ENCODE results near the gene MICOS13.

Gene MICOS13

DNA sequence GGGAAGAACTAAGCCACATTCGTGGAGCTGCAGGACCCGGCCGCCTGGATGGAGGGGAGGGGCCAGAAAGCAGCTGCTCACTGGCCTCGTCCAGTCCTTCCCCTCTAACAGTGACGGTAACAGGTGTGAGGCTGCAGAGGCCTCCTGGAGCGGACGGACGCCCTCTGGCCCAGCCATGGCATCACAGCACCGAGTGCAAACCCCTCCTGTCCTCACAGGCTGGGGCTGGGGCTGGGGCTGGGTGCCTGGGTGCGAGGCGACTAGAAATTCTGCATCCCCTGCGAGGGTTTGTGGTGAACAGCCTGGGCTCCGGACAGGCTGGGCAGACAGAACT, 3.6 kb downstream of the MICOS13 start:
- peaks cover 13% of the 10 kb centered on the region for H3K4me1 ChIP-seq (ENCODE audit: control insufficient read depth, insufficient read depth, low read length, poor library complexity, severe bottlenecking)
- no peak for DNase-seq
- no peaks in the 10 kb centered on the region for H3K9me3 ChIP-seq (ENCODE audit: control insufficient read depth, low read length)
- H3K27me3 ChIP-seq (replicated peaks; ENCODE audit: control insufficient read depth, insufficient read depth, low read length, poor library complexity, severe bottlenecking): no peaks in the 10 kb centered on the region
- no peak overlapping the region for H3K27ac ChIP-seq (ENCODE audit: insufficient read depth, low read length, poor library complexity, severe bottlenecking)
- no peaks in the 10 kb centered on the region for H3K36me3 ChIP-seq (ENCODE audit: control insufficient read depth, insufficient read depth, low read length)
- no peak overlapping the region for H3K4me3 ChIP-seq (ENCODE audit: insufficient read depth, low read depth, low read length, poor library complexity, severe bottlenecking)

DNA sequence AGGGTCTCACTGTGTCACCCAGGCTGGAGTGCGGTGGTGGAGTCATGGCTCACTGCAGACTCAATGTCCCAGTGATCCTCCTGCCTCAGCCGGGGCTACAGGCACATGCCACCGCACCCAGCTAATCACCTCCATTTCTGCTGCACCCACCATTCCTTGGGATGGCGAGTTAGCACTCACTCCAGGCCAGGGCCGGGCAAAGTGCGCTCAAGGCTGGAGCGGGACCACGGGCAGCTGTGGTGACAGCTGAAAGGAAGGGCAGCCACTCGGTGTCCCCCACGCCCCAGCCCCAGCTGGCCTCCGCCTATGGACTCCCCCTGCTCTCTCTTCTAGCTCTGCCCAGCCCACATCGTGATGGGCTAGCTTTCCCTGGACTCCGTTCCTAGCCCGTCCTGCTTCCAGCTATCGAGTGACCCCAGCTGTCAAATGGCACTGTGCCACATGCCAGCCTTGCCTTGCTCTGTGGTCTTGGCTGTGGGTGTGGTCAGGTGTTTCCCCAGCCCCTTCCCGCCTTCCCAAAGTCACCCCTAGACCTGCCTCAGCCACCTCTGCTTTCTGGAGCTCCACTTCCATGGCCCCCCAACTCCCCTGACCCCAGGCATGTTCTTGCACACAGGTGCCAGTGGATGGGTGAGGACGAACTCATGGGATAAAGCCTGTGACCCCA, 4.1 kb downstream of the MICOS13 start:
- H3K27ac ChIP-seq (ENCODE audit: insufficient read depth, low read length, poor library complexity, severe bottlenecking): no peak overlapping the region
- no peaks in the 10 kb centered on the region for H3K36me3 ChIP-seq (ENCODE audit: control insufficient read depth, insufficient read depth, low read length)
- H3K27me3 ChIP-seq (replicated peaks; ENCODE audit: control insufficient read depth, insufficient read depth, low read length, poor library complexity, severe bottlenecking): no peaks in the 10 kb centered on the region
- H3K9me3 ChIP-seq (ENCODE audit: control insufficient read depth, low read length): no peaks in the 10 kb centered on the region
- DNase-seq: no peak
- H3K4me1 ChIP-seq (ENCODE audit: control insufficient read depth, insufficient read depth, low read length, poor library complexity, severe bottlenecking): peaks cover 11% of the 10 kb centered on the region
- no peak overlapping the region for H3K4me3 ChIP-seq (ENCODE audit: insufficient read depth, low read depth, low read length, poor library complexity, severe bottlenecking)

DNA sequence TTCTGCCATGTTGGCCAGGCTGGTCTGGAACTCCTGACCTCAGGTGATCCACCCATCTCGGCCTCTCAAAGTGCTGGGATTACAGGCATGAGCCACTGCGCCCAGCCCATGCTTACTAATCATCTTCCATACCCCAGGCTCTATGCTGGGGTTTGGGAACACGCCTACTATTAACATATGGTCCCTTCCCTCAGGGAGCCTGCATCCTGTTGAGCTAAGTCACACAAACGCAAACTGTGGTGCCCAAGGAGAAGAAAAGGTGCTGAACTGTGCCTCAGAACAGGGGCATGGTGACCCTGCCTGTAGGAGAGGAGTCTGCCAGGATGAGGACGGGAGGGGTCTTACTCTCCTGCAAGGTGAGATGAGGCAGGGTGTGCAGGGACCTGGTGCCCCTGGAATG, 5.6 kb downstream of the MICOS13 start:
- no peak for DNase-seq
- Histone ChIP-seq H3K9me3 (ENCODE audit: control insufficient read depth, low read length) (no peaks in the 10 kb centered on the region), H3K36me3 (ENCODE audit: control insufficient read depth, insufficient read depth, low read length) (peaks cover 4% of the 10 kb centered on the region), H3K27ac (ENCODE audit: insufficient read depth, low read length, poor library complexity, severe bottlenecking) (no peak overlapping the region), H3K4me3 (ENCODE audit: insufficient read depth, low read depth, low read length, poor library complexity, severe bottlenecking) (no peak overlapping the region), H3K27me3 (replicated peaks; ENCODE audit: control insufficient read depth, insufficient read depth, low read length, poor library complexity, severe bottlenecking) (no peaks in the 10 kb centered on the region), H3K4me1 (ENCODE audit: control insufficient read depth, insufficient read depth, low read length, poor library complexity, severe bottlenecking) (peaks cover 3% of the 10 kb centered on the region)

DNA sequence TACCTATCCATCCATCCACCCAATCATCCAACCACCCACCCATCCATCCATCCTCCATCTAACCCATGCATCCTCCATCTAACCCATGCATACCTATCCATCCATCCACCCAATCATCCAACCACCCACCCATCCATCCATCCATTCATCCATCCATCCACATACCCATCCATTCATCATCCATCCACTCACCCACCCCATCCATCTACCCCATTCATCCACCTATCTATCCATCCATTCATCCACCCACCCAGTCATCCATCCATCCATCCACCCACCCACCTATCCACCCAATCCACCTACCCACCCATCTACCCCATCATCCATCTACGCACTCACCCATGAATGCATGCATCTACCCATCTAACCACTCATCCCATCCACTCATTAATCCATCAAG, 6.6 kb downstream of the MICOS13 start:
- Histone ChIP-seq H3K9me3 (ENCODE audit: control insufficient read depth, low read length) (no peaks in the 10 kb centered on the region), H3K36me3 (ENCODE audit: control insufficient read depth, insufficient read depth, low read length) (peaks cover 12% of the 10 kb centered on the region), H3K4me3 (ENCODE audit: insufficient read depth, low read depth, low read length, poor library complexity, severe bottlenecking) (no peak overlapping the region), H3K27me3 (replicated peaks; ENCODE audit: control insufficient read depth, insufficient read depth, low read length, poor library complexity, severe bottlenecking) (no peaks in the 10 kb centered on the region), H3K4me1 (ENCODE audit: control insufficient read depth, insufficient read depth, low read length, poor library complexity, severe bottlenecking) (no peaks in the 10 kb centered on the region), H3K27ac (ENCODE audit: insufficient read depth, low read length, poor library complexity, severe bottlenecking) (no peak overlapping the region)
- DNase-seq: no peak

DNA sequence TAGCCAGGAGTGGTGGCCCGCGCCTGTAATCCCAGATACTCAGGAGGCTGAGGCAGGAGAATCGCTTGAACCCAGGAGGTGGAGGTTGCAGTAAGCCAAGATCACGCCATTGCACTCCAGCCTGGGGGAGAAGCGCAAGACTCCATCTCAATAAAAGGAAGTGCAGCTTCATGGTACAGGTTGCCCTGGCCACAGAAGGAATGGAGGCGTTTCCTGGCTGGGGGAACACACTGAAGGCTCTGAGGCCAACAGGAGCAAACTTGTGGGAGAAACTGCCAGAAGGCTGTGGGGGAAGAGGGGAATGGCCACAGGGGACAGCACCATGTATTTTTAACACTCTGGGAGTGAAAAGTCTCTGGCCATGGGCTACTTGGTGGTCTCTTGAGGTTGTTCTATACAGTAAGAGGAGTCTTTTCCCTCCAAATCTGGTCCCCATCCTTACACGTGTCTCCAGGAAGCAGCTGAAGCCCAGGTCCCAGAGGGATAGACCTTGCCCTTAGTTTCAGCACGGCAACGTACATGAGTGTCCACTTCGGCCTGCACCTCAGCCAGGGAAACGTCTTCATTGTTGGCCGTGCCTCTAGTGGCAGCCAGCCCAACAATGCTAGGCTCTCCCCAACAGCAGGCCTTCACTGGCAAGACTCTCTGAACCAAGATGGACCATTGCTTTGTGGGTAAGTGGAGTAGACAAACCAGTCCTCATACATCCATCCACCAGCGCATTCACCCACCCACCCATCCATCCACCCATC, 7.4 kb downstream of the MICOS13 start:
- Histone ChIP-seq H3K36me3 (ENCODE audit: control insufficient read depth, insufficient read depth, low read length) (peaks cover 16% of the 10 kb centered on the region), H3K27me3 (replicated peaks; ENCODE audit: control insufficient read depth, insufficient read depth, low read length, poor library complexity, severe bottlenecking) (no peaks in the 10 kb centered on the region), H3K4me1 (ENCODE audit: control insufficient read depth, insufficient read depth, low read length, poor library complexity, severe bottlenecking) (no peaks in the 10 kb centered on the region), H3K9me3 (ENCODE audit: control insufficient read depth, low read length) (no peaks in the 10 kb centered on the region), H3K4me3 (ENCODE audit: insufficient read depth, low read depth, low read length, poor library complexity, severe bottlenecking) (no peak overlapping the region), H3K27ac (ENCODE audit: insufficient read depth, low read length, poor library complexity, severe bottlenecking) (no peak overlapping the region)
- DNase-seq: no peak

DNA sequence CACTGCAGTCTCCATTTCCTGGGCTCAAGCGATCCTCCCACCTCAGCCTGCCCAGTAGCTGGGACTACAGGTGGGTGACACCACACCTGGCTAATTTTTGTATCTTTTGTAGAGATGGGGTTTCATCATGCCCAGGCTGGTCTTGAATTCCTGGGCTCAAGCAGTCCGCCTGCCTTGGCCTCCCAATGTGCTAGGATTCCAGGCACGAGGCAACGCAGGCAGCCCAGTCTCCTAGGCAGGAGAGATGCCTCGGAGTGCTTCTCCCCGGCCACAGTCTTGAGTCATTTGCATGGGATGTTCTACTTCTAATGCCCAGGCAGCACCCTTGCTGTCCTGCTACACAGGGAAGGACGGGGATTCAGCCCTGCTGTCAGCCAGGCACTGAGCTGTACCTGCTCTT, 8.7 kb downstream of the MICOS13 start:
- Histone ChIP-seq H3K36me3 (ENCODE audit: control insufficient read depth, insufficient read depth, low read length) (peaks cover 28% of the 10 kb centered on the region), H3K4me3 (ENCODE audit: insufficient read depth, low read depth, low read length, poor library complexity, severe bottlenecking) (no peak overlapping the region), H3K27me3 (replicated peaks; ENCODE audit: control insufficient read depth, insufficient read depth, low read length, poor library complexity, severe bottlenecking) (no peaks in the 10 kb centered on the region), H3K27ac (ENCODE audit: insufficient read depth, low read length, poor library complexity, severe bottlenecking) (no peak overlapping the region), H3K9me3 (ENCODE audit: control insufficient read depth, low read length) (no peaks in the 10 kb centered on the region), H3K4me1 (ENCODE audit: control insufficient read depth, insufficient read depth, low read length, poor library complexity, severe bottlenecking) (no peaks in the 10 kb centered on the region)
- DNase-seq: no peak

DNA sequence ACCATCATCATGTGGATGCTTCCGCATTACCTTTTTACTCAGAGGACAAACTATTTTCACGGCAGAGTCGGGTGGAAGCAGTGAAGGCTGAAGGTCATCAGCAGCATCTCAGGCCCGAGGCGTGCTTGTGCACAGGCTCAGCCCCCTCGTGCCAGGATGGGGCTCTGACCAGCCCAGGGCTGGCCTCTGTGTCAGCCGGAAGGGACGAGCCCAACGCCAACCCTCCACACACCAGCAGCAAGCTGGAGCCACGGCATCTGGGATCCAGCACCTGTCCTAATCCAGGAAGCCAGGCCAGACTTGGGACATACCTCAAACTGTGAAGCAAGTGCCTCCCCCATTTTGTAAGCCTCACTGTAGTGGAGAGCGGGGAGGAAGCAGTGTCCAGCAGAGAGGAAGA, 11.1 kb downstream of the MICOS13 start:
- H3K27me3 ChIP-seq (replicated peaks; ENCODE audit: control insufficient read depth, insufficient read depth, low read length, poor library complexity, severe bottlenecking): no peaks in the 10 kb centered on the region
- no peaks in the 10 kb centered on the region for H3K9me3 ChIP-seq (ENCODE audit: control insufficient read depth, low read length)
- H3K4me3 ChIP-seq (ENCODE audit: insufficient read depth, low read depth, low read length, poor library complexity, severe bottlenecking): no peak overlapping the region
- H3K36me3 ChIP-seq (ENCODE audit: control insufficient read depth, insufficient read depth, low read length): peaks cover 52% of the 10 kb centered on the region
- DNase-seq: no peak
- H3K27ac ChIP-seq (ENCODE audit: insufficient read depth, low read length, poor library complexity, severe bottlenecking): no peak overlapping the region
- no peaks in the 10 kb centered on the region for H3K4me1 ChIP-seq (ENCODE audit: control insufficient read depth, insufficient read depth, low read length, poor library complexity, severe bottlenecking)

DNA sequence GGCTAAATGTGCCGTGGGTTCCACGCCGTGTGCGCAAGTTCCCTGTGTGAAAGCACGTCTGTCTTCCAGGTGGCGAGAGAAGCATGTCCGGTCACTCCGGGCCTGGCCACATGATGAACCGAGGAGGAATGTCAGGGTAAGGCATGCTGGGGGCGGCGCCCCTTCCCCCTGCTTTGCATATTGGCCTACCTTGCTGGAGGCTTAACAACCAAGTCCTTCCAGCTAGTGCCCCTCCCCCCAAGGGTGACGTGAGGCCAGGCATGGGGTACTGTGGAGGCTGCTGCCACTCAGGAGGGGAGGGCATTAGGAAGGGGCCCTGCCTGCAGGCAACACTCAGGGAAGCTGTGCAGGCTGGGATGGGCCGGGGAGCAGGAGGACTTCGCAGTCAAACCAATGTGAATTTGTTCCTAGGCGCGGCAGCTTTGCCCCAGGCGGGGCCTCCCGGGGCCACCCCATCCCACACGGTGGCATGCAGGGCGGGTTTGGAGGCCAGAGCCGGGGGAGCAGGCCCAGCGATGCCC, 12.5 kb downstream of the MICOS13 start:
- no peak for DNase-seq
- no peaks in the 10 kb centered on the region for H3K9me3 ChIP-seq (ENCODE audit: control insufficient read depth, low read length)
- H3K36me3 ChIP-seq (ENCODE audit: control insufficient read depth, insufficient read depth, low read length): peaks cover 66% of the 10 kb centered on the region
- H3K4me1 ChIP-seq (ENCODE audit: control insufficient read depth, insufficient read depth, low read length, poor library complexity, severe bottlenecking): no peaks in the 10 kb centered on the region
- no peak overlapping the region for H3K4me3 ChIP-seq (ENCODE audit: insufficient read depth, low read depth, low read length, poor library complexity, severe bottlenecking)
- no peaks in the 10 kb centered on the region for H3K27me3 ChIP-seq (replicated peaks; ENCODE audit: control insufficient read depth, insufficient read depth, low read length, poor library complexity, severe bottlenecking)
- no peak overlapping the region for H3K27ac ChIP-seq (ENCODE audit: insufficient read depth, low read length, poor library complexity, severe bottlenecking)

DNA sequence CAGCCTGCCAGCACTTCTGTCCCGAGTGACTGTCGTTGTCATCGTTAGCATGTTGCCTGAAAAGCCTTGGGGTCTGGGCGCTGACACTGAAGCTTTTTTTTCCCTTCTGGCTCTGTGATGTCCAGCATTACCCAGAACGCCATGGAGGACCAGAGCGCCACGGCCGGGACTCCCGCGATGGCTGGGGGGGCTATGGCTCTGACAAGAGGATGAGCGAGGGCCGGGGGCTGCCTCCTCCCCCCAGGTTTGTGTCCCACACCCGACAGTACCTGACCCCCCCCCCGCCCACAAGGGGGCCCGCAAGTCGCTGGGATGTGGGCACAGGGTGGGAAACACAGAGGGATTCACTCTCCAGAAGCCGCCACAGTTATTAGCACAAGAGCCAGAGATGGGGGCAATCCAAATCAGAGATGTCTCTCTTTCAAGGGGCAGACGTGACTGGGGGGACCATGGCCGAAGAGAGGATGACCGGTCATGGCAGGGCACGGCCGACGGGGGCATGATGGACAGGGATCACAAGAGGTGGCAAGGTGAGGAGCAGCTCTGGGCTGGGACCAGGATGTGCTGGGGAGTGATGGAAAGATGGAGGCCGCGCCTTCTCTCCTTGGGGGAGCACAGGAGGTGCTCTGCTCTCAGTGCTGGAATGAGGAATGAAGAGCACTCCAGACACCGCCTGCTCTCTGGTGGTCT, 13.2 kb downstream of the MICOS13 start:
- Histone ChIP-seq H3K36me3 (ENCODE audit: control insufficient read depth, insufficient read depth, low read length) (peaks cover 71% of the 10 kb centered on the region), H3K4me3 (ENCODE audit: insufficient read depth, low read depth, low read length, poor library complexity, severe bottlenecking) (no peak overlapping the region), H3K27me3 (replicated peaks; ENCODE audit: control insufficient read depth, insufficient read depth, low read length, poor library complexity, severe bottlenecking) (no peaks in the 10 kb centered on the region), H3K9me3 (ENCODE audit: control insufficient read depth, low read length) (no peaks in the 10 kb centered on the region), H3K27ac (ENCODE audit: insufficient read depth, low read length, poor library complexity, severe bottlenecking) (no peak overlapping the region), H3K4me1 (ENCODE audit: control insufficient read depth, insufficient read depth, low read length, poor library complexity, severe bottlenecking) (no peaks in the 10 kb centered on the region)
- no peak for DNase-seq
